Activated gamma-delta T cell (primary cell): Measurements from ENCODE around the gene RNFT2.
"Not testable (repeated sequence)": the region's sequence is repeated elsewhere in the genome, so short reads cannot be mapped to it uniquely, and the experiment has no call there.

Source experiments
- DNase-seq: peaks from one replicate; lab custom pipeline; 2025; lab: John Stamatoyannopoulos, UW

RNFT2 gene

DNA sequence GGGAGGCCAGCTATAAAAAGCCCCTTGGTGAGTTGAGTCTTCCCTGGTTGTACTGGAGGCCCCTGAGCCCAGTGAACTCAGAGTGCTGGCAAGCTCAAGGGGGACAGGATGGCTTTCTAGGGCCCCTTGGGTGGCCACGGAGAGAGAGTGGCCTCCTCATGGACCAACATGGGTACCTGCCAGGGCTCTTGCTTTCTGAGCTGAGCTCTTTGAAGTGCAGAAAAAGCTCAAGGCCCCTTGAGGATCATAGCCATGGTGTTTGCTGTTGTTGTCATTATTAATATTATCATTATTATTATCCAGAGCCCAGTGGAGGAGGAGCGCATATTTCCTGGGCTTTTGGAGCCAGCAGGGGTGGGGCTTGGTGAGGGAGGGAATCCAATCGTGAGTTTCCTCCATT, 6.7 kb downstream of the RNFT2 start:
- no peak for DNase-seq

DNA sequence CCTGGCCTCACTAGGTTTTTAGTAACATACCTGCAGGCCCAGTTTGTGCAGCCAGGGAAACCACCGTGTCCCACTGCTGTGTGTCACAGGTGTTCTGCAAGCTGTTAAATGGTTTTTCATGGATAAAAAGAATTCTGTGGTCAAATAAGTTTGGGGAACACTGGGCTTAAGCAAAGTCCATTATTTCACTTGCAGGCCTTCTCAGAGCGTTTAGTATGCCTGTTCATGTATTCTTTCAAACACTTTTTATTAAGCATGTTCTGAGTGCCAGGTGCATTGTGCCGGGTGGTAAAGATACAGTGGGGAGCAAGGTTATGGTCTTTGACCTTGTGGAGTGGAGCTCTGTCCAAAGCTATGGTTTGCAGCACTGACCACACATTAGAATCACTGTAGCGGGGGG, 7.4 kb downstream of the RNFT2 start:
- DNase-seq = no peak

DNA sequence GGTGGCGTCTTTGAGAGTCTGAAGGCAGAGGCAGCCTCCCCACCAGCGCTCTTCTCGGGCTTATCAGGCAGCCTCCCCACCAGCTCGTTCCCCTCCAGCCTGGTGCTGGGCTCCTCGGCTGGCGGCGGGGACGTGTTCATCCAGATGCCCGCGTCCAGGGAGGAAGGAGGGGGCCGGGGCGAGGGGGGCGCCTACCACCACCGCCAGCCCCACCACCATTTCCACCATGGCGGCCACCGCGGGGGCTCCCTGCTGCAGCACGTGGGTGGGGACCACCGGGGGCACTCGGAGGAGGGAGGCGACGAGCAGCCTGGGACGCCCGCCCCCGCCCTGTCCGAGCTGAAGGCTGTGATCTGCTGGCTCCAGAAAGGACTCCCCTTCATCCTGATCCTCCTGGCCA, 11.8 kb downstream of the RNFT2 start:
- no peak for DNase-seq

DNA sequence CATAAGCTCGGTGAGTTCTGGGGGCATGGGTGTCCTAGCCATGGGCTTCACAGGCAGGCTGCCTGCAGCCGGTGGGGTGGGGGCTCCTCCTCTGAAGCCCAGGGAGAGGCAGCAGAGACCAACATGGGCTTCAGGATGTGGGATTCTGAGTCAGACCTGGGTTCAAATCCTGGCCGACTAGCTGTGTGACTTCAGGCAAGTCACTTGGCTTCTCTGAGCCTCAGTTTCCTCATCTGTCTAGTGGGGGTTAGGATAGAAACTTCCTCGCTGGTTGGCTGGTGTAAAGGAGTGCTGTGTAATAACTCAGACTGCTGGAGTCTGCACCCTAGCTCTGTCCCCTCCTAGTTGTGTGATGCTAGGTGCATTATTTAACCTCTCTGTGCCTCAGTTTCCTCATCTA, 12.2 kb downstream of the RNFT2 start:
- DNase-seq = no peak

GRCh38 chr12:116754097-116754496, 16.0 kb downstream of the RNFT2 start:
- DNase-seq = not testable (repeated sequence)

DNA sequence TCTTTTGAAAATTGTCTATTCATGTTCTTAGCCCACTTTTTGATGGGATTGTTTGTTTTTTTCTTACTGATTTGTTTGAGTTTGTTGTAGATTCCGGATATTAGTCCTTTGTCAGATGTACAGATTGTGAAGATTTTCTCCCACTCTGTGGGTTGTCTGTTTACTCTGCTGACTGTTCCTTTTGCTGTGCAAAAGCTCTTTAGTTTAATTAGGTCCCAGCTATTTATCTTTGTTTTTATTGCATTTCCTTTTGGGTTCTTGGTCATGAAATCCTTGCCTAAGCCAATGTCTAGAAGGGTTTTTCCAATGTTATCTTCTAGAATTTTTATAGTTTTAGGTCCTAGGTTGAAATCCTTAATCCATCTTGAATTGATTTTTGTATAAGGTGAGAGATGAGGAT, 16.7 kb downstream of the RNFT2 start:
- DNase-seq = not testable (repeated sequence)

- no peak for DNase-seq
Observed at GRCh38 chr12:116759783-116760621, 21.9 kb downstream of the RNFT2 start.

DNA sequence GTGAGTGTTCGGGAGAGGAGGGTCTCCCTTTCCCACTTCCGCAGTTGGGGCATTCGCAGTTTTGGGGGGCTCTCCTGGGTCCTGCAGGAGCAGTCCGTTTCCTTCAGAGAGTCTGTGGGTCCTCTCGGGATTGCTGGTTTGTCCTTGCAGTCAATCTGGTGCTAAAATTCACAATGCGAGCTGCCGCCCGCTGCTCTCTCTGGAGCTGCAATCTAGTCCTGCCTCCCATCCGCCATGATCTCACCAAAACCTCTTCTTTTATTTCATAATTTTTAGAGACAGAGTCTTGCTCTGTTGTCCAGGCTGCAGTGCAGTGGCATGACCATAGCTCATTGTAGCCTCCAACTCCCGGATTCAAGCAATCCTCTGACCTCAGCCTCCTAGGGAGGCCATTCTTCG, 22.5 kb downstream of the RNFT2 start:
- no peak for DNase-seq

GRCh38 chr12:116761499-116761898, 23.4 kb downstream of the RNFT2 start:
- no peak for DNase-seq

DNA sequence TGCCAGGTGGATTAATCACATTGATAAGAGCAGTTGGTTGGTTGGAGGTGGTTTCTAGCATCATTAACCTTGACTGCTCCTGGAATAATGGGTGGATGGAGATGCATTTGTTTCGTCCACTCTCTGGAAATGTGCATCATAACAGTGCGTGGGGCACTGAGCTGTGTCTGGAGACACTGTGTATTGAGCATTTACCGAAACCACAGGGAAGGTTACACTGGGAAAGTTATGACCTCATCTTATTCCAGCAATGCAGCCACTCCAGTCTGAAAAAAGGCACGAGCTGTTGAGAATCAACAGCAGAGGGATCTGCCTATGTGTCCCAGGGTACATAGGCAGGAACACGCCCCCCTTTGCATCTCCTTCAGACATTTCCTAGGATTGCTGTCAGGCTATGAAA, 27.2 kb downstream of the RNFT2 start:
- no peak for DNase-seq

DNA sequence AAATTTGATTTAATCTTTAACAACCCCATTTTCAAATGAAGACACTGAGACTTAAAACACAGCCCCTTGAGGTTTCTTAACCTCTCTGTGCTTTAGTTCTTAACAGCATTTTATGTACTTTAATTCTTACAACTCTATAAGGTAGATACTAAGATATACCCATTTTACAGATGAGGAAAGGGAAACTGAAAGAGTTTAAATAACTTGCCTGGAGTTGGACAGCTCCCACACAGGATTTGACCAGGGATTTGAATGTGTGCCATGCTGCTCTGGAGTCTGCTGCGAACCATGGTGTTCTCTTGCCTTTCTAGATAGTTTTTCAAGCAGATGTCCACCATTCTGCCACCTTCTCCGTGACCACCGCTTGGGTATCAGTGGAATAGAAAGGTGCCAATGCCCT, 28.2 kb downstream of the RNFT2 start:
- DNase-seq = no peak

DNA sequence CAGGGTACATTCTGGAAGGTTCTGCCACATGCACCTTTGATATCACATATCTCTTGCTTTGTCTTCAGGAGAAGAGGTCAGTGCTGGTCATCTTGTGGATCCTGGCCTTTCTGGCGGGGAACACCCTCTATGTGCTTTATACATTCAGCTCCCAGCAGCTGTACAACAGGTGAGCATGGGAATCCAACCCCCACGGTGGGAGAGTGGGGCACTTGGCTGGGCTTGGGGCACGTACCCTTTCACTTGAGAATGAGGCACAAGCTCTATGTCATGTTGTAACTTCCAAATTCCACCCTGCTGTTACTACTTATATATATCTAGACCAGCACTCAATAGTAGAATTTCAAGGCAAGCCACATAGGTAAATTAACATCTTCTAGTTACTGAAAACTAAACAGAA, 28.6 kb downstream of the RNFT2 start:
- DNase-seq = no peak

DNA sequence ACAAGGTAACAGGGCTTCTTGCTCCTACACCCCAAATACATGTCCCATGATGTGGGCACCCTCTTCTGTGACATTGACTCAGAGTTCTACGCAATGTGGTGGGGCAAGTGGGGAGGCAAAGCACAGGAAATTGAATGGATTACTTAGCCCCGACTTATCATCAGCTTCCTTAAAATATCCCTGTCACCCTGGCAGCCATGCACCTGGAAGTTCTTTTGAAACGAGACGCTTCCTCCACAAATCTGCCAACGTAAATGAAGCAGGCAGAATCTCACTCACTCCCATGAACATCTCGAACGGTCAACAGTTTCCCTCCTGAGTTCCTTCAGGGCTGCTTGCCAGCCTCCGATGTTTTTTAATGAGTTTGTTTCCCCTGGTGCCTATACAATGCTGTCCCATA, 33.5 kb downstream of the RNFT2 start:
- no peak for DNase-seq

- no peak for DNase-seq
Observed at GRCh38 chr12:116773276-116773731, 35.2 kb downstream of the RNFT2 start.

DNA sequence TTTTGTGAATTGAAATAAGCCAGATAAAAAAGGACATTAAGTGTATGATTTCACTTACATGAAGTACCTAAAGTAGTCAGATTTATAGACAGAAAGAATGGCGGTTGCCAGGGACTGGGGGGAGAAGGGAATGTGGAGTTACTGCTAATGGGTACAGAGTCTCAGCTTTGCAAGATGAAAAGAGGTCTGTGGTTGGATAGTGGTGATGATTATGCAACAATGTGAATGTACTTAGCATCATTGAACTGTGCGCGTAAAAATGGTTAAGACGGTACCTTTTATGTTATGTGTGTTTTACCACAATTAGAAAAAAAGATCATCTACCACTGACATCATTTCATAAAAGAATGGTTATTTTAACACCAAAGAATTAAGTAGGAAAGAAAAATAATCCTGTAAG, 35.9 kb downstream of the RNFT2 start:
- DNase-seq = no peak

GRCh38 chr12:116777245-116777644, 39.1 kb downstream of the RNFT2 start:
- DNase-seq = no peak

DNA sequence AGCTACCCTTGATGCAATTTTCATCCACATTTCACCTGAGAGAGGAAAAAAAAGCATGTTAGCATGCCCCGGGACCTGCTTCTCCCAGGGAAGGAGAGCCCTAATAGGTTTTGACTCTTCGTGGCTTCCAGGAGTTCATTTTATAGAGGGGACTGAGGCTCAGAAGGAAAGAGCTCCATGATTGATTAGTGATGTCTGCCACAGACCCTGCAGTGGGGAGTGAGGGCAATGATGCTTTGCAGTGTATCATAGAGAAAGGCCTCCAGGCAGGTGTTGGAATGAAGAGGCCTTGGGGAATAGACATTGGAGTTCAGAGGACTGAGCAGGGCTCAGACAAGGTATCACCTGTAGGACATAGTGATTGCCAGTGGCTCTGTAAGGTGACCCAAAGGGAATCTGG, 41.5 kb downstream of the RNFT2 start:
- no peak for DNase-seq

DNA sequence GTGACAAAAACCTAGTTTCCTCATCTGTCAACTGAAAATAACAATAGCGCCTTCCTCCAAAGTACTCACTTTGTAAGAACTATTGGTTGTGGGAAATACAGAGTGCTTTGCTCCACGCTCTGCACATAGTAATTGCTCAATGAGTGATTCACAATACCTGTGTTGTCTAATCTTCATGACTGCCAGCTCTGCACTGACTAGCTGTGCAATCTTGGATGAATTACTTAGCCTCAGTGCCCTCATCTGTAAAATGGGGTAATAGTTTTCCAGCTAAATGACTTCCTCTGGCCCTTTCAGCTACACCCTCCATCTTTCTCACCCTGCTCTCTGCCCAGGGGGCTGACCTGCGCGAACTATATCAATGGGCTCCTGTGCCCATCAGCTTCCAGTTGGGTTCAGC, 42.8 kb downstream of the RNFT2 start:
- no peak for DNase-seq

- no peak for DNase-seq
Observed at GRCh38 chr12:116783525-116784237, 45.6 kb downstream of the RNFT2 start.

DNA sequence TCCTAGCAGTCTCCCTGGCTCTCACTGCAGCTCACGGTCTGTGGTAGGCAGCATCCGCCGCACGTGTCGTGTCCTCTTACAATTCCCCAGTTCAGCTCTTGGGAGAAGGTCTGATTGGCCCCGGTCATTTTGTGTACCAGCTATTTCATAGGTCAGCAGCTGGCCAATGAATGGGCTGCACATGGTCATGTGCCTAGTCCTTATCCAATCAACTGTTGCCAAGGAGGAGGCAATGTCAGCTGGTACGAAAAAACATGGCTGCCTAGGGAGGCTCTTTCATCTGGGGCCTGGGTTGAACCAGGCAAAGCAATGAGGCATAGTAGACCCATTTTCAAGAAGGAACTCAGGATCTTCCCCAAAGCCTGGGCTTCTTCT, 46.1 kb downstream of the RNFT2 start:
- DNase-seq = no peak

GRCh38 chr12:116789562-116789961, 51.4 kb downstream of the RNFT2 start:
- not testable (repeated sequence) for DNase-seq

- no peak for DNase-seq
Observed at GRCh38 chr12:116790066-116790465, 52.0 kb downstream of the RNFT2 start.

DNA sequence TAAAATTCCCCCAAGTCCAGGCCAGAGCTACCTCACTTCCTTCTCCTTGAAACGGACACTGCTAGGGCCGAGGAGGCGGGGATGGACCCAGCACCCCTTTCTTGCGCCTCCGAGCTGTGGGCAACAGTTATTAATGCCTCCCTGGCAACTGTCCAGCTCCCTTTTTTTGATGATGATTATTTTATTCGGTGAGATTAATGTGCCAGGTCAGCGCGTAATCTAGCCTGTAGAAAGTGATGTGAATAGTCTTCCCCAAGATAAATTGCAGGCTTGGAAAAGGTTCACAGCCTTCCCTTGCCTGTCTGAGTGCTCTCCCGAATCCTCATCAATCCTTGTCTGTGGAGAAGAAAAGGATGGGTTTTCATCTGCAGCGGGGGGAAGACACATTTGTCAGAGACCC, 54.3 kb downstream of the RNFT2 start:
- DNase-seq = no peak
